GM19328 (cell line): ENCODE data around the gene CLIC6.
"Not testable (repeated sequence)": the region's sequence is repeated elsewhere in the genome, so short reads cannot be mapped to it uniquely, and the experiment has no call there.

Experiments
- ATAC-seq: cut with Tn5 transposase; IDR thresholded peaks from one replicate; pipeline ENCODE4 v1.9.1; 2021; ENCODE audit warnings: mild to moderate bottlenecking, moderate library complexity; ENCODE audit not compliant: unreplicated experiment

The CLIC6 gene

DNA sequence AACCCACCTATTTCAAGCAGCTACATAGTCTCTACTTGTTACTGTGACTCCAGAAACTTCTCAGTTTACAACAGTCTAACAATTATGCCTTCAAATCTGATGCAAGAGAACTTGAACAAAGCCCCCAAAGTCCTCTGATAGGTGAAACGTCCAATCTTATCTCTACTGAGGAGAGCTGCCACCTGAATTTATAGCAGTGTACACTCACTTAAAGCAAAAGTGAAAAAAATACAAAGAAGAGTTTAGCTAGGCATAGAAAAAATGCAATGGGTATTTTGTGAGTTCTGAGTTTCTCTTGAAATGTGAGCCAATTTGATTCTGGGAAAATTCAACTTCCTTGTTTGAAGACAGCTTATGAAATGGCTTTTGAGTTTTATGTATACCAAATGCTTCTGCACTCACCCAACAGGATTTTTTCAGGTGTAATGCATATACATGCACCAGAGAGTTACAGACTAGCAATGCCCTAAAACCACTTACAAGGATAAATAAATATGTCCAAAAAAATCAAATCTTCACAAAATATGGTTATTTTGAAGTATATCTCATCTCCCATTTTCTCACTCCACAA, 17.8 kb upstream of the CLIC6 start:
- ATAC-seq: no peak

- ATAC-seq: no peak
Observed at GRCh38 chr21:34651642-34652041, 17.2 kb upstream of the CLIC6 start.

- no peak for ATAC-seq
Observed at GRCh38 chr21:34653522-34653921, 15.3 kb upstream of the CLIC6 start.

DNA sequence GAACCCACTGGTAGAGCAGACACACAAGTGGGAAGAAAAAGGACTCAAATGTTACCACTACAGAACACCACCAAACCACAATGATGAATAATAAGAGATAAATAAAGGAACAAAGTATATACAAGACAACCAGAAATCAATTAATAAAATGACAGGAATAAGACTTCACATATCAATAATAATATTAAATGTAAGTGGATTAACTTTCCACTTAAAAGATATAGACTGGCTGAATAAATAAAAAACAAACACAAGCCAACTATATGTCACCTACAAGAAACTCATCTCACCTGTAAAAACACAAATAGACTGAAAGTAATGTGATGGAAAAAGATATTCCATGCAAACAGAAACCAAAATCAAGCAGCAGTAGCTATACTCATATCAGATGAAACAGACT, 6.9 kb upstream of the CLIC6 start:
- ATAC-seq: no peak

DNA sequence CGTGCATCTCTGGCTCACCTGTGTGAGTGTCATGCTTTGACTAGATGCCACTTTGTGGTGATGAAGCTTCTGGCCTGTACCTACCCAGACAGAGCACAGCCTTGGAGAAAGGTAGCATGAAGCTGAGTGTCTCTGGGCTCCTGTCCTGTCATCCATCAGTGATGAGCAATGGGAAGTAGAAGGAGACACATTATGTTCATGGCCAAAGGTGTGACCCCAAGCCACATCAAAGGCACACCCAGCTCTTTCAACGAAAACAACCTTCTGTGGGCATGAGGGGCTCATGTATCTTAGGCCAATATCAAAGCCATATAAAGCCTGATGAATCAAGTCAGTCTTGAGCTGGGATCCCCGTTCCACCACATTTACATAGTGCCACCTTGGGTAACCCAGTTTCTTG, 1.0 kb upstream of the CLIC6 start:
- ATAC-seq: no peak

- no peak for ATAC-seq
Observed at GRCh38 chr21:34669149-34669879, 520 bp downstream of the CLIC6 start.

GRCh38 chr21:34669880-34670219, 1.1 kb downstream of the CLIC6 start:
- ATAC-seq: not testable (repeated sequence)

DNA sequence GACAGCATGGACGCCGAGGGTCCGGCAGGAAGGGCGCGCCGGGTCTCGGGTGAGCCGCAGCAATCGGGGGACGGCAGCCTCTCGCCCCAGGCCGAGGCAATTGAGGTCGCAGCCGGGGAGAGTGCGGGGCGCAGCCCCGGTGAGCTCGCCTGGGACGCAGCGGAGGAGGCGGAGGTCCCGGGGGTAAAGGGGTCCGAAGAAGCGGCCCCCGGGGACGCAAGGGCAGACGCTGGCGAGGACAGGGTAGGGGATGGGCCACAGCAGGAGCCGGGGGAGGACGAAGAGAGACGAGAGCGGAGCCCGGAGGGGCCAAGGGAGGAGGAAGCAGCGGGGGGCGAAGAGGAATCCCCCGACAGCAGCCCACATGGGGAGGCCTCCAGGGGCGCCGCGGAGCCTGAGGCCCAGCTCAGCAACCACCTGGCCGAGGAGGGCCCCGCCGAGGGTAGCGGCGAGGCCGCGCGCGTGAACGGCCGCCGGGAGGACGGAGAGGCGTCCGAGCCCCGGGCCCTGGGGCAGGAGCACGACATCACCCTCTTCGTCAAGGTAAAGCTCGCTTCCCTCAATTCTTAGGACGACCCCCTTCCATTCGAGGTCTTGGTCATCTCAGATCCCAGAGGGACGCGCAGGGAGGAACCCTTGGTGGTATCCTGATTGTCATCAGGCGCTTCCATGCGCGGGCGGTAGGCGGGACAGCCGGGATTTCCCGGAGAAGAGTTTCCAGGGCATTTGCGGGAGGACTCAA, 1.6 kb downstream of the CLIC6 start:
- ATAC-seq: no peak

DNA sequence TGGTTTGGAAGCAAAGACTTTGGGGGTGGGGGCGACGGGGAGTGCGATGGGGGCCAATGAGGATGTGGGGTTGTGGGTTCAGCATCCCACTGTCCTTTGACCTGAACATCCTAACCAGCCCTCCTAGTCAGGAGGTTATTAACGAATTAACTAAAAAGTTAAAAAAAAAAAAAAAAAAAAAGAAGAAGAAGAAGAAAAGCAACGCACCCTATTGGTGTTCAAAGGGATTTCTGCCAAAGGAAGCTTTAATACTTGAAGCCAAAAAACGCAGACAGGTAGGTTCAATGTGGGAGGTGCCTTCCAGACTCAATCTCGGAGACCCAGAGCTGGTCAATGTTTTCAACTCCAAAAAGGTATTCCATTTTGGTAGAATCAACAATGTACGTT, 2.2 kb downstream of the CLIC6 start:
- no peak for ATAC-seq

DNA sequence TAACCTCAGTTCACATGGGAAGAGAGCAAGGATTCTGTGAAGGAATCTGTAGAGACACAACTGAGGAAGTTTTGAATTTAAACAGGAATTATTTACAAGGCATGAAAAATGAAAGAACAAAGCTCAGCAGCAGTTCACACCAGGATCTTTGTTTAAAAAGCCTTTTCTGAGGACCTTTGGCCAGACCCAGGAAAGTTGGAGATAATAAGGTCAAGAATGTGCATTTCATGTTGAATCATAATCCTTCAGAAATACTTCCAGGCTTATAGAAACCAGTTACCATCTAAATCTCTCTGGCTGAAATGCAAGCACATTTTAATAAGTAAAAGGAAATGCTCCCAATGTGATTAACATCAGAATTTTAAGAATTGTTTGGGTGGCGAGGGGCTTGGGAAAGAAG, 2.7 kb downstream of the CLIC6 start:
- ATAC-seq: no peak

DNA sequence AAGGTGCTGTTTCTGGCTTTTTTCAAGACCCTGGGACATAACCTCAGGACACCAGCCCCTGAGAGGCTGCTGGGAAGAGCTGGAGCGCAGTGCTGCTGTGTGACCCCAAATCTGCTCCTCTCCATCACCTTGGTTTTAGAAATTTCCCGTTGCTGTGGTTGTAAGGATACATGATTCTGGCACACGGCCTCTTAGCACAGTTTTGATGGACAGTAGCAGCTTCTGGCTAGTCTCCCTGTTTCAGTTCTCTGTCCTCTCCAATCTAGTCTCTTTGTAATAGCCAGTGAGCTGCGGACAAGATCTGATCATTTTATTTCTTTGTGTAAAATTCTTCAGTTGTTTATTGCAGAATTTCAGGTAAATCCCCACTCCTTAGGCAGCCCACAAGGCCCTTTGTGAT, 3.1 kb downstream of the CLIC6 start:
- no peak for ATAC-seq

- no peak for ATAC-seq
Observed at GRCh38 chr21:34673006-34673405, 4.2 kb downstream of the CLIC6 start.

- ATAC-seq: no peak
Observed at GRCh38 chr21:34674468-34674867, 5.7 kb downstream of the CLIC6 start.

DNA sequence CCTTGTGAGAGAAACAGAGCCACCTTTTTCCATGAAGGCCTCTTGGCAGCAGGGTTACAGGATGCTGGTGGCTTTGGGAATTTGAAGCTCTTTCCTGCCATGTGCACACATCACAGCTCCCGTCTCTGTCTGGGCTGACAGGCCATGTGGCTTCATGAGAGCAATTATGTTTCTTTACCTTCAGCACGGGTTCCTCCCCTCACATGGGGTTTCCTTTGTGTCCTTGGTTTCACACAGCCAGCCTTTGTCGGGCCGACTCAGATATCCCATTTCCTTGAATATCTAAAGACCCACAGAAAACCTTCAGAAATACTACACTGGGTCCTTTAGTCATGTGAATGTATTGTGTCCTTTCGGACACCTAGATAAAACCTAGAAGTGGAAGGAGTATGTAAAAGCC, 7.1 kb downstream of the CLIC6 start:
- ATAC-seq: no peak

DNA sequence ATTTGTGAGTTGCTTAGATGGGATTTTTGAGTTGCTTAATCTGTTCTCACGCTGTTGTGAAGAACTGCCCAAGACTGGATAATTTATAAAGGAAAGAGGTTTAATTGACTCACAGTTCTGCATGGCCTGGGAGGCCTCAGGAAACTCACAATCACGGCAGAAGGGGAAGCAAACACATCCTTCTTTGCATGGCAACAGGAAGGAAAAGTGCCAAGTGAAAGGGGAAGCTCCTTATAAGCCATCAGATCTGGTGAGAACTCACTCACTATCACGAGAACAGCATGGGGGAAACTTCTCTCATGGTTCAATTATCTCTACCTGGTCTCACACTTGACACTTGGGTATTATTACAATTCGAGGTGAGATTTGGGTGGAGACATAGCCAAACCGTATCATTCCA, 10.3 kb downstream of the CLIC6 start:
- ATAC-seq: no peak

DNA sequence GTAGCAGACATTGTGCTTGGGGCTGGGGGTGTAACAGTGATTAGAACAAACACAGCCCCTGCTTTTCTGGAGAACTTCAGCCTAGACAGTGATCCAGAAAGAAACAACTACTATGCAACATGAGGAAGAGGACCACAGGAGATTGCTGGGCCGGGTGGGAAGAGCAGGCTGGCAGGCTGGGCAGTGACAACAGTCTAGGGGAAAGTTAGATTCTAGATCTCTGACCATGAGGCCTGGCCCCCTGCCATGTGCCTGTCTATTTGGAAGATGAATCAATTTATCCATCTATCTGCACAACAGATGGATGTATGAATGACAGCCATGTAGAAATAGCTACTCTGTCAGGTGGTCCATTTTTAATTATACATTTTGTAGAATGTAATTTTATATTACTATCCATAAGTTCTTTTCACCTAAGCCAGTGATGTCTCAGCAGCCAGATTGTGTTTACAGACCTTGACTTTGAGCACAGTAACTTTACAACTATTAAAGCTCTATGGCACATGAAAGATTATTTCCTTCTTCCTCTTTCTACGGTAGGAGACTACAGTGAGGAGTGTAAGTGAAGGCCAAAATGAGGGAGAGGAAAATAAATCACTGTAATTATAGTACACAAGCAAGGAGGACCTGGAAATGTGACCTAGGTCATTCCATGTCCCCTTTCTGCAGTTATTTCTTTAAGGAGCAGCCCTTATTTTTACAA, 15.5 kb downstream of the CLIC6 start:
- no peak for ATAC-seq

DNA sequence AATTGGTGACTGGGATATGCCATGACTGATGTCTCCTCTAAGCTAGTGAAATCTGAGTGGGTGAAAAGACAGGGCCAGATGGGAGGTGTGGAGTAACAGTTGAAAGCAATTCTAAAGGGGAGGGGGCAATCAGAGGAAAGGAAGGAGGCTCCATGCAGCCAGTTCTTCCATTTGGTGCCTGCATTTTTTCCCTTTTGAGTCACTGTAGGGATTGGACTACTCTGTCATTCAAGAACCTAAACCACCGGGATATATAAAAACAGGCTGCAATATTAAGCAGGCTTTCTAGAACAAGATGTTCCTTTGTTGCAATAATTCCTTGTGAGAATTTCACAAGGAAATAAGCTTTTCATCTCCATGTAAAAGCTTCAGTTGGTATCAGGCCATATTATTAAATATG, 18.3 kb downstream of the CLIC6 start:
- no peak for ATAC-seq

DNA sequence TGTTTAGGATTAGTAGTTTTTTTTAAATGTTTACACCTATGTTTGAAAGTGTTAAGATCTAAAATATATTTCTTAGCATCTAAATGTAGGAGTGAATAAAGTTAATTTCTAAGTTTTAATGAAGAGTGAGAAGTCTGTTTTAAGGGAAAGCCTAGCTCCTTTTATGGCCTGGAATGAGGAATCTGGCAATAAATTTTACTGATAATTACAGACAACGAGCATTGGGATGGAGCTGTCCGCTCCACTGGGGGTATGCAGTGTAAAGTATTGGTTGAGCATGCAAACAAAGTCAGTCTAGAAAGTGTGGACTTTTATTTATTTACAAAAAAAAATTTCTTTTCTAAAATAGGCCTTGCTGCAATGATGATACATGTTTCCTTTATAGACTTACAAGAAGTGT, 19.0 kb downstream of the CLIC6 start:
- ATAC-seq: no peak

- no peak for ATAC-seq
Observed at GRCh38 chr21:34688145-34688544, 19.4 kb downstream of the CLIC6 start.

DNA sequence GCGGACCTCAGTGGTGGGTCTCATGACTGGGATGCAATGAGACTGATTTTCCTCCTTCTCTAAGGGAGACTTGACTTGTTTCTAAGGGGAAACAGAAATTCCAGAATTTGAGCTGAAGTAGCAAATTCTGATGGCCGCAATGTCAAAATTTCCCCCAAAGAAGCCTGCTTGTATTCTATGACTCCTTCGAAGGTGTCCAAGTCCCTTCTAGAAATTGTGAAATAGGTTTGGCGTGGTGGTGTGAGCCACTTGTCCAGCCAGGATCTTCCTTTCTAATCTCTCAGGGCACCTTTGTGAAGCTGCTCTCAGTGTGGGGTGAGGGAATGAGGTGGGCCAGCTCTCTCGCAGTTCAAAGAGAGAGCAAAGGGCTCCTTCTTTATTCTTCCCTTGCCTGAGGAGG, 19.9 kb downstream of the CLIC6 start:
- no peak for ATAC-seq

DNA sequence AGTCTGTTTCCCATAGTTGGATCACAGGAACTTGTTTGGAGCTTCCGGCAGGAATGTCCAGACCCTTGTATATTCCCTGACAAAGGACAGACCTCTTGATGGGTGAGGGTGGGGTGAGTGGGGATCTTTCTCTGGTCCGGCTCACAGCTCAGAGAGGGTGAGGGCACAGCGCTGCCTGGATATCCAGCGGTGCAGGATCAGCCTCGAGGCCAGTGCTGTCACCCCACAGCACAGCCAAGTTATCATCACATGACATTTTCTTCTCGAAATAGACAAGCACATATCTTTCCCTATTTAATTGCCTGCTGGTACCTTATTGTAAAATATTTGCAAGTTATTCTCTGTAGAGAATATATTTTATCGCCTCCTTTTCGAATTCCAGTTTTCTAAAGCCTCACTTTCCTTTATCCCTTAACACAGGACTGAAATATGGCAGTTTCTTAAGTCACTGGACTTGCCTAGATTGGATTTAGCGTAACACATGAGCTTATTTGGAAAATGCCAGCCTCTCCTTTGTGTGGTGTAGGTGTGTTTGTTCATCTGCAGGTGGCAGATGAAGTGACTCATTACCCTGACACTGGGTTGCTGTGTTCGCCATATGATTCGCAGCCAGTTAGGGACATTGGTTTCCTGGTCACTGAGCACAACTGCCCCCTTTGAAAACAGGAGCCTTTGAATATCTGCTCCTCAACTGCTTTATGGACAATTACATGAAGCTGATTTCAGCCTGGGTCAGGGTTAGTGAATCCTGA, 21.4 kb downstream of the CLIC6 start:
- no peak for ATAC-seq
